MM.1S (cell line): ENCODE results near the gene NXPH4.
A peak's percentile ranks its signal among the peaks of the same experiment; 100 is the strongest.

Source experiments
- DNase-seq: peaks from one replicate; pipeline ENCODE4 v3.0.0-alpha.2; 2015
- H2AFZ ChIP-seq: fragments of 300-600 bp; sonication (generic); 2 replicates; pipeline ENCODE4 v1.6.0; 2016; ENCODE audit warnings: antibody characterized with exemption, low read length
- H3F3A ChIP-seq: fragments of 300-600 bp; sonication (generic); 2 replicates; pipeline ENCODE4 v1.6.1; 2016; ENCODE audit warnings: mild to moderate bottlenecking, antibody characterized with exemption, low read length, moderate library complexity, mixed read lengths; ENCODE audit not compliant: insufficient read depth
- H3K27ac ChIP-seq: fragments of 300-600 bp; sonication (generic); 2 replicates; pipeline ENCODE4 v1.5.1; 2016; ENCODE audit warnings: mild to moderate bottlenecking, low read length
- H3K27me3 ChIP-seq: fragments of 300-600 bp; sonication (generic); replicated peaks from 2 replicates; pipeline ENCODE4 v1.6.0; 2016; ENCODE audit warnings: low read length; ENCODE audit not compliant: insufficient read depth
- H3K36me3 ChIP-seq: fragments of 300-600 bp; sonication (generic); replicated peaks from 2 replicates; pipeline ENCODE4 v1.6.1; 2016; ENCODE audit warnings: mild to moderate bottlenecking, low read length, mixed read lengths; ENCODE audit not compliant: insufficient read depth
- H3K4me1 ChIP-seq: fragments of 300-600 bp; sonication (generic); 2 replicates; pipeline ENCODE4 v1.6.1; 2016; ENCODE audit warnings: low read length, mixed read lengths
- H3K4me2 ChIP-seq: fragments of 300-600 bp; sonication (generic); 2 replicates; pipeline ENCODE4 v1.6.0; 2016; ENCODE audit warnings: low read depth, low read length
- H3K4me3 ChIP-seq: fragments of 300-600 bp; sonication (generic); 2 replicates; pipeline ENCODE4 v1.5.1; 2016; ENCODE audit warnings: low read length, mixed read lengths
- H3K79me2 ChIP-seq: fragments of 300-600 bp; sonication (generic); 2 replicates; pipeline ENCODE4 v1.6.1; 2016; ENCODE audit warnings: mixed run types, low read length, mixed read lengths
- H3K9ac ChIP-seq: fragments of 300-600 bp; sonication (generic); 2 replicates; pipeline ENCODE4 v1.6.1; 2016; ENCODE audit warnings: low read length, mixed read lengths
- H3K9me2 ChIP-seq: fragments of 300-600 bp; sonication (generic); replicated peaks from 2 replicates; pipeline ENCODE4 v1.6.1; 2016; ENCODE audit warnings: mild to moderate bottlenecking, low read length, mixed read lengths; ENCODE audit not compliant: insufficient read depth
- H3K9me3 ChIP-seq: fragments of 300-600 bp; sonication (generic); replicated peaks from 2 replicates; pipeline ENCODE4 v1.6.1; 2016; ENCODE audit warnings: mild to moderate bottlenecking, low read length, mixed read lengths; ENCODE audit not compliant: insufficient read depth
- H4K20me1 ChIP-seq: fragments of 300-600 bp; sonication (generic); 2 replicates; pipeline ENCODE4 v1.6.1; 2016; ENCODE audit warnings: mild to moderate bottlenecking, low read length, moderate library complexity, mixed read lengths; ENCODE audit not compliant: insufficient read depth
- EZH2 ChIP-seq: fragments of 300-600 bp; sonication (generic); optimal IDR thresholded peaks from 2 replicates; pipeline ENCODE3; 2017; ENCODE audit warnings: low read depth, mild to moderate bottlenecking, antibody characterized with exemption, low read length, mixed read lengths
- EZH2phosphoT487 ChIP-seq: fragments of 300-600 bp; sonication (generic); IDR thresholded peaks from 2 replicates; pipeline ENCODE4 v1.6.1; 2018; ENCODE audit warnings: antibody characterized with exemption, low read length
- TF ChIP-seq, protein P1 (sequence below): fragments of 300-600 bp; sonication (generic); IDR thresholded peaks from 2 replicates; pipeline ENCODE4 v1.5.1; 2016; ENCODE audit warnings: antibody characterized with exemption, low read length, mixed read lengths

The NXPH4 gene

GRCh38 chr12:57220770-57221168 lies 4.2 kb downstream of the NXPH4 start:
- DNase-seq = no peak
- Histone ChIP-seq H3K4me1 (peaks cover 14% of the 10 kb centered on the region), H3K36me3 (no peaks in the 10 kb centered on the region), H3K27ac (no peak overlapping the region), H3F3A (peaks cover 4% of the 10 kb centered on the region), H3K27me3 (peaks cover 91% of the 10 kb centered on the region), H3K9me3 (no peaks in the 10 kb centered on the region), H3K9me2 (no peaks in the 10 kb centered on the region), H3K4me2 (no peak overlapping the region), H4K20me1 (no peaks in the 10 kb centered on the region), H3K9ac (no peak overlapping the region), H3K4me3 (no peak overlapping the region), H3K79me2 (no peaks in the 10 kb centered on the region), H2AFZ (no peak overlapping the region)
- TF ChIP-seq EZH2 (peak; percentile 15), EZH2phosphoT487 (no peak)
- TF ChIP-seq, protein P1, sequence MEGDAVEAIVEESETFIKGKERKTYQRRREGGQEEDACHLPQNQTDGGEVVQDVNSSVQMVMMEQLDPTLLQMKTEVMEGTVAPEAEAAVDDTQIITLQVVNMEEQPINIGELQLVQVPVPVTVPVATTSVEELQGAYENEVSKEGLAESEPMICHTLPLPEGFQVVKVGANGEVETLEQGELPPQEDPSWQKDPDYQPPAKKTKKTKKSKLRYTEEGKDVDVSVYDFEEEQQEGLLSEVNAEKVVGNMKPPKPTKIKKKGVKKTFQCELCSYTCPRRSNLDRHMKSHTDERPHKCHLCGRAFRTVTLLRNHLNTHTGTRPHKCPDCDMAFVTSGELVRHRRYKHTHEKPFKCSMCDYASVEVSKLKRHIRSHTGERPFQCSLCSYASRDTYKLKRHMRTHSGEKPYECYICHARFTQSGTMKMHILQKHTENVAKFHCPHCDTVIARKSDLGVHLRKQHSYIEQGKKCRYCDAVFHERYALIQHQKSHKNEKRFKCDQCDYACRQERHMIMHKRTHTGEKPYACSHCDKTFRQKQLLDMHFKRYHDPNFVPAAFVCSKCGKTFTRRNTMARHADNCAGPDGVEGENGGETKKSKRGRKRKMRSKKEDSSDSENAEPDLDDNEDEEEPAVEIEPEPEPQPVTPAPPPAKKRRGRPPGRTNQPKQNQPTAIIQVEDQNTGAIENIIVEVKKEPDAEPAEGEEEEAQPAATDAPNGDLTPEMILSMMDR = no peak

DNA sequence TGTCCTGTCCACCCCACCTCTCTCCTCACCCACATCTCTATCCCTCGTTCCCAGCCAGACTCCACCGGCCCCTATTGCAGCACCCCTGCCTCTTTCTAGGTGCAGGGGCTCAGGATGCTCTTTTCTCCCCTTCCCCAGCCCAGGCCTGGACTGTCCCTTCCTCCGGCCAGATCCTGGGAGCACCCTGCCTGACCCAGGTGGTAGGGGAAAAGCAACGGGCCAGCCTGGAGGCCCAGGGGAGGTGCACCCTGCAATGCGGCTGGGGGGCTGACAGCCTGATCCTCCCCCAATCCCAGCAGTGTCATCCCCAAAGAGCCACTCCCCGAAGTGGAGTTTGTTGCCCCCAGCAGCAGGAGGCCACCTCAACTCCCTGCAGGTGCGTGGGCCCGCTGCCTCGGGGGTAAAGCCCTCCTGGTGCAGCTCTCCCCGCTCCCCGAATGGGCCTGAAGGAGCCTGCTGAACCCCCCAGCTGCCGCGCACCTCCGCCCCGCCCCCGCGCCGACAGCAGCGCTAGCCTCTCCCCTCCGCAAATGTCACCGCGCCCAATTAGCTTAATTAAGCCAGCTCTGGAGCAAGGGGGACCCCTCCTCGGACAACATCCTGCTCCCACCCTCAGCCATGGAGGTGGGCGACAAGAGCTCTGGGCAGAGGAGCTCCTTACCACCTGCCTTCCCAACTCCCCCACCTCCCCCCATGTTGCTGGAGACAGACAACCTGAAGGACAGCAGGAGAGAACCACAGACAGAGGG lies 4.7 kb downstream of the NXPH4 start:
- Histone ChIP-seq H3K27me3 (peaks cover 85% of the 10 kb centered on the region), H3K9ac (no peak overlapping the region), H3K27ac (no peak overlapping the region), H3K36me3 (no peaks in the 10 kb centered on the region), H3K9me2 (no peaks in the 10 kb centered on the region), H3F3A (no peaks in the 10 kb centered on the region), H3K4me3 (no peak overlapping the region), H3K79me2 (no peaks in the 10 kb centered on the region), H2AFZ (no peak overlapping the region), H3K9me3 (no peaks in the 10 kb centered on the region), H3K4me2 (no peak overlapping the region), H4K20me1 (no peaks in the 10 kb centered on the region), H3K4me1 (peaks cover 9% of the 10 kb centered on the region)
- no peak for DNase-seq
- TF ChIP-seq EZH2 (no peak), EZH2phosphoT487 (no peak)
- TF ChIP-seq, protein P1 = no peak

DNA sequence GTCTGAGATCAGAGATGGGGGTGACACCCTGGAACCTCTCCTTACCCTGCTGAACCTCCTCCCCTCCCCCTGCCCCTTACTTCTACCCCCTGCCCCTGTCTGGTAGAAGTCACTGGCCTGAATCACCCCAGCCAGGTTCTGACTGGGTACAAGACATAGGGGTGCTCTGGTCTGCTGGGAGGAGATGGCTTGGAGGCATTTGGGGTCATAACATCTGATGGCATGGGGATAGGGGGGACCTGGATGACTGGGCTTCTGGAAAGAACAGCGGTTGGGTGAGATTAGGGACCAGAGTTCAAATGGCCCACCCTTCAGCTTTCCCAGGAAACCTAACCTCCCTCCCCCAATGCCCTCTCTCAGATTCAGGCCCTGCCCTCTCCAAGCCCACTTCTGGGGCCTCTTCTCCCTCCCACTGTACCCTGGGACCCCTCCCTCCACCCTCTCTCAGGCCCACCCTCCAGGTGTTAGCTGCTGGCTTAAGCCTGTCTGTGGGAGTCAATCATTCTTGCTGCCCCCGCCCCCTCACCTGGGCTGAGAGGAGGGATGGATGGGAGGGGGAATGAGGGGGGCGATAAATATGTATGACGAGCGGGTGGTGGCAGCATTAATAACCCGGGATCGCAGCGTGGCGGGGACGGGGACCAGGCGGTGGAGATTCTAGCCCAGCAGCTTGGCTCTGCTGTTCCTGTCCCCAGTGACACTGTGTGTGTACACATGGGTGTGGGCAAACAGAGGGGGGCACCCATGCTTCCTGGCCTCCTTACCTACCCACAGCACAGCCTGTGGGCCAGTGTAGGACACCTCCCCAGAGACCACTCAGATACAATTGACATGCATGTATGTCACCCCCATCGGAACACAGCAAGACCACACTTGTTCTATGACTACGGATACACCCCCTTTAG lies 5.9 kb downstream of the NXPH4 start:
- no peak overlapping the region for H3K9ac ChIP-seq
- H3K9me2 ChIP-seq = no peaks in the 10 kb centered on the region
- no peaks in the 10 kb centered on the region for H4K20me1 ChIP-seq
- TF ChIP-seq EZH2 (no peak), EZH2phosphoT487 (no peak)
- TF ChIP-seq, protein P1 = no peak
- no peak overlapping the region for H3K27ac ChIP-seq
- H2AFZ ChIP-seq = no peak overlapping the region
- peaks cover 76% of the 10 kb centered on the region for H3K27me3 ChIP-seq
- no peak for DNase-seq
- peaks cover 9% of the 10 kb centered on the region for H3K4me1 ChIP-seq
- H3K9me3 ChIP-seq = no peaks in the 10 kb centered on the region
- H3K4me2 ChIP-seq = no peak overlapping the region
- no peaks in the 10 kb centered on the region for H3F3A ChIP-seq
- H3K36me3 ChIP-seq = no peaks in the 10 kb centered on the region
- no peak overlapping the region for H3K4me3 ChIP-seq
- no peaks in the 10 kb centered on the region for H3K79me2 ChIP-seq
